Hepatocyte (in vitro differentiated cells): ENCODE results near the gene RNF213.

Source experiments
- EZH2 ChIP-seq: fragments of 200-600 bp; sonication (generic); IDR thresholded peaks from 2 replicates; pipeline ENCODE4 v1.6.1; 2016; ENCODE audit warnings: antibody characterized with exemption, mild to moderate bottlenecking, borderline replicate concordance
- EZH2phosphoT487 ChIP-seq: fragments of 200-600 bp; sonication (generic); IDR thresholded peaks from one replicate; pipeline ENCODE4 v1.6.1; 2018; ENCODE audit warnings: antibody characterized with exemption, mild to moderate bottlenecking, low read depth, moderate library complexity; ENCODE audit not compliant: unreplicated experiment, severe bottlenecking
- TF ChIP-seq, protein P1 (sequence below): fragments of 200-600 bp; sonication (generic); IDR thresholded peaks from 2 replicates; pipeline ENCODE4 v1.5.1; 2016; ENCODE audit warnings: antibody characterized with exemption, mild to moderate bottlenecking; ENCODE audit not compliant: poor library complexity

- TF ChIP-seq, protein P1, sequence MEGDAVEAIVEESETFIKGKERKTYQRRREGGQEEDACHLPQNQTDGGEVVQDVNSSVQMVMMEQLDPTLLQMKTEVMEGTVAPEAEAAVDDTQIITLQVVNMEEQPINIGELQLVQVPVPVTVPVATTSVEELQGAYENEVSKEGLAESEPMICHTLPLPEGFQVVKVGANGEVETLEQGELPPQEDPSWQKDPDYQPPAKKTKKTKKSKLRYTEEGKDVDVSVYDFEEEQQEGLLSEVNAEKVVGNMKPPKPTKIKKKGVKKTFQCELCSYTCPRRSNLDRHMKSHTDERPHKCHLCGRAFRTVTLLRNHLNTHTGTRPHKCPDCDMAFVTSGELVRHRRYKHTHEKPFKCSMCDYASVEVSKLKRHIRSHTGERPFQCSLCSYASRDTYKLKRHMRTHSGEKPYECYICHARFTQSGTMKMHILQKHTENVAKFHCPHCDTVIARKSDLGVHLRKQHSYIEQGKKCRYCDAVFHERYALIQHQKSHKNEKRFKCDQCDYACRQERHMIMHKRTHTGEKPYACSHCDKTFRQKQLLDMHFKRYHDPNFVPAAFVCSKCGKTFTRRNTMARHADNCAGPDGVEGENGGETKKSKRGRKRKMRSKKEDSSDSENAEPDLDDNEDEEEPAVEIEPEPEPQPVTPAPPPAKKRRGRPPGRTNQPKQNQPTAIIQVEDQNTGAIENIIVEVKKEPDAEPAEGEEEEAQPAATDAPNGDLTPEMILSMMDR = no peak
- no peak for TF ChIP-seq EZH2phosphoT487
- TF ChIP-seq EZH2 = no peak
Observed at GRCh38 chr17:80397034-80397387, 136.4 kb downstream of the RNF213 start.
